Right ventricle myocardium superior (tissue), 1 donor: ENCODE results near the gene CTCFL. TPM values are rescaled to one million over a fixed set of nuclear protein-coding genes. Genes with fewer than 3 reads are reported as not detected.

Experiments used
- total RNA-seq: library from RNA; stranded (reverse); fragmentation: NEBNext Ultra II Directional; extraction: Animal tissue kit (Norgen Biotek cat#: 25700); gene quantifications from one replicate; pipeline ENCODE4 v1.2.1, GENCODE V29; 2021
- donor health status: DM: no; HTN: yes; CAD: no; lungs with severe emphysema.

CTCFL gene
- total RNA-seq, 1 donor from 2014 or later = not detected

Other genes starting within 250 kb of the CTCFL start
- gene SPO11, start 195.3 kb downstream of the CTCFL start, total RNA-seq = not detected
- 13.2 TPM for gene RAE1, start 173.9 kb downstream of the CTCFL start, total RNA-seq
- gene RBM38, start 133.7 kb downstream of the CTCFL start, total RNA-seq = 91.5 TPM
- 2.3 TPM for gene PCK1, start 36.0 kb upstream of the CTCFL start, total RNA-seq
- not detected for gene ZBP1, start 95.3 kb upstream of the CTCFL start, total RNA-seq
- gene PMEPA1, start 184.9 kb upstream of the CTCFL start, total RNA-seq = 21.5 TPM